HCT116 (cell line): ENCODE data around the gene CSNK1D. TPM values are rescaled to one million over a fixed set of nuclear protein-coding genes. Genes with fewer than 3 reads are reported as not detected.

Experiments used
- ATAC-seq: fragments of 200-7000 bp; cut with Tn5 transposase; 2 replicates; pipeline ENCODE4 v1.9.1; 2020; ENCODE audit warnings: mild to moderate bottlenecking, moderate library complexity
- BruUV-seq: library from RNA; stranded (reverse); fragments of 400-500 nt; replicated peaks from 2 replicates; lab custom pipeline; 2021; lab: Mats Ljungman, UMichigan
- CTCF ChIA-PET: fragments of 300-600 bp; sonication (Branson Sonifier 250); formaldehyde crosslinking; loops from one replicate; lab custom pipeline; 2021; ENCODE audit warnings: antibody characterized with exemption; lab: Charles Lee
- POLR2A ChIA-PET: fragments of 300-600, 350-600 bp; sonication (Branson Sonifier 250); formaldehyde crosslinking; loops from one replicate; lab custom pipeline; 2021; ENCODE audit warnings: antibody characterized with exemption; lab: Charles Lee
- RAD21 ChIA-PET, 2 experiments: fragments of 300-600 bp; sonication (Branson Sonifier 250); formaldehyde crosslinking; loops; one replicate each; lab custom pipeline; 2023; ENCODE audit warnings: low total read pairs in 2 of 2; ENCODE audit not compliant: uncharacterized antibody in 2 of 2, unreplicated experiment in 2 of 2, low non-redundant PET in 1 of 2; lab: Charles Lee
- DNase-seq: peaks from one replicate; pipeline ENCODE4 v3.0.0-alpha.2; 2010; ENCODE audit warnings: low read depth, low spot score
- H2AFZ ChIP-seq: fragments of 200-600 bp; shearing (Covaris generic), sonication (generic); 2 replicates; pipeline ENCODE4 v1.6.1; 2017; ENCODE audit warnings: low read depth, mixed run types, mixed read lengths, antibody characterized with exemption, low read length; ENCODE audit not compliant: poor library complexity, severe bottlenecking
- H3K27ac ChIP-seq: 2 replicates; pipeline ENCODE4 v1.5.1; 2012; ENCODE audit warnings: low read depth, low read length
- H3K27me3 ChIP-seq: fragments of 200-600 bp; sonication (generic); 2 replicates; pipeline ENCODE4 v1.6.1; 2016; ENCODE audit warnings: mixed run types, low read length, mixed read lengths; ENCODE audit not compliant: insufficient read depth
- H3K36me3 ChIP-seq, 2 experiments: fragments of 200-500 bp in 1 of 2; fragments of 200-600 bp in 1 of 2; sonication (Bioruptor generic) in 1 of 2; sonication (generic) in 1 of 2; 2 replicates each; pipeline versions ENCODE4 v1.5.1 to v1.6.1; 2014 to 2016; ENCODE audit warnings: low read length in 2 of 2, inconsistent platforms in 1 of 2, mixed read lengths in 1 of 2, mixed run types in 1 of 2; ENCODE audit not compliant: insufficient read depth in 2 of 2, control insufficient read depth in 1 of 2
- H3K4me1 ChIP-seq, 2 experiments: fragments of 200-600 bp in 1 of 2; sonication (generic) in 1 of 2; 2 replicates each; pipeline versions ENCODE4 v1.5.1 to v1.6.1; 2012 to 2017; ENCODE audit warnings: low read length in 2 of 2, inconsistent platforms in 1 of 2, mild to moderate bottlenecking in 1 of 2, mixed read lengths in 1 of 2, mixed run types in 1 of 2, moderate library complexity in 1 of 2; ENCODE audit not compliant: insufficient read depth in 2 of 2, control insufficient read depth in 1 of 2
- H3K4me2 ChIP-seq: fragments of 200-600 bp; sonication (generic); 2 replicates; pipeline ENCODE4 v1.6.1; 2017; ENCODE audit warnings: mixed run types, low read length, mixed read lengths
- H3K4me3 ChIP-seq, 2 experiments: fragments of 200-600 bp in 1 of 2; sonication (generic) in 1 of 2; replicated peaks in 1 of 2; 2 replicates each; pipeline ENCODE4 v1.5.1; 2011 to 2016; ENCODE audit warnings: low read length in 2 of 2, control low read depth in 1 of 2, low read depth in 1 of 2, mild to moderate bottlenecking in 1 of 2, mixed read lengths in 1 of 2, mixed run types in 1 of 2
- H3K79me2 ChIP-seq: fragments of 200-600 bp; sonication (generic); 2 replicates; pipeline ENCODE4 v1.6.1; 2017; ENCODE audit warnings: mild to moderate bottlenecking, mixed run types, low read length, moderate library complexity, mixed read lengths; ENCODE audit not compliant: insufficient read depth
- H3K9ac ChIP-seq: fragments of 200-600 bp; sonication (generic); 2 replicates; pipeline ENCODE4 v1.6.1; 2016; ENCODE audit warnings: low read length, mixed read lengths
- H3K9me2 ChIP-seq: fragments of 200-600 bp; sonication (generic), shearing (Covaris generic); 2 replicates; pipeline ENCODE4 v1.6.1; 2017; ENCODE audit warnings: mixed run types, mild to moderate bottlenecking, moderate library complexity; ENCODE audit not compliant: insufficient read depth
- H3K9me3 ChIP-seq, 2 experiments: fragments of 200-500 bp in 1 of 2; fragments of 200-600 bp in 1 of 2; sonication (Bioruptor generic) in 1 of 2; sonication (generic) in 1 of 2; 2 replicates each; pipeline ENCODE4 v1.6.1; 2014 to 2017; ENCODE audit warnings: low read length in 2 of 2, mixed read lengths in 2 of 2, inconsistent platforms in 1 of 2, low read depth in 1 of 2, mild to moderate bottlenecking in 1 of 2, mixed run types in 1 of 2, moderate library complexity in 1 of 2; ENCODE audit not compliant: control insufficient read depth in 1 of 2, insufficient read depth in 1 of 2
- H4K20me1 ChIP-seq: fragments of 200-600 bp; sonication (generic), shearing (Covaris generic); 2 replicates; pipeline ENCODE4 v1.6.1; 2017; ENCODE audit warnings: mixed run types, mild to moderate bottlenecking, moderate library complexity; ENCODE audit not compliant: insufficient read depth
- ATF3 ChIP-seq: IDR thresholded peaks from 2 replicates; pipeline ENCODE4 v1.6.1; 2012
- CTCF ChIP-seq, 3 experiments: fragments of 200-600 bp in 1 of 3; sonication (generic) in 1 of 3; IDR thresholded peaks in 2 of 3; conservative IDR thresholded peaks in 1 of 3; 2 replicates each; pipeline ENCODE4 v1.5.1; 2012 to 2017; ENCODE audit warnings: low read depth in 2 of 3, low read length in 2 of 3, antibody characterized with exemption in 1 of 3, borderline replicate concordance in 1 of 3, control low read depth in 1 of 3, mild to moderate bottlenecking in 1 of 3, mixed read lengths in 1 of 3, mixed run types in 1 of 3, moderate library complexity in 1 of 3; ENCODE audit not compliant: insufficient read depth in 1 of 3
- EZH2 ChIP-seq: fragments of 200-600 bp; sonication (generic); IDR thresholded peaks from 2 replicates; pipeline ENCODE4 v1.6.1; 2017; ENCODE audit warnings: antibody characterized with exemption, mixed run types
- POLR2A ChIP-seq: IDR thresholded peaks from 2 replicates; pipeline ENCODE4 v1.7.0; 2011; ENCODE audit warnings: borderline replicate concordance; ENCODE audit not compliant: insufficient read depth, insufficient read length; ENCODE audit errors: extremely low read depth
- POLR2AphosphoS5 ChIP-seq: IDR thresholded peaks from 2 replicates; pipeline ENCODE4 v1.6.1; 2011; ENCODE audit warnings: mild to moderate bottlenecking, low read depth, low read length, moderate library complexity
- REST ChIP-seq: IDR thresholded peaks from 2 replicates; pipeline ENCODE4 v1.6.1; 2012; ENCODE audit warnings: low read depth
- SIN3A ChIP-seq: IDR thresholded peaks from 2 replicates; pipeline ENCODE4 v1.6.1; 2012; ENCODE audit warnings: low read depth
- SRF ChIP-seq: IDR thresholded peaks from 2 replicates; pipeline ENCODE4 v1.6.1; 2012; ENCODE audit warnings: low read depth
- YY1 ChIP-seq: IDR thresholded peaks from 2 replicates; pipeline ENCODE4 v1.6.1; 2011; ENCODE audit warnings: low read length, low read depth, moderate library complexity, mild to moderate bottlenecking; ENCODE audit not compliant: insufficient replicate concordance; ENCODE audit errors: extremely low read depth
- ZFX ChIP-seq: fragments of 450-650 bp; IDR thresholded peaks from 2 replicates; pipeline ENCODE4 v1.6.1; 2017
- ZNF274 ChIP-seq: fragments of 200-500 bp; sonication (Bioruptor generic); IDR thresholded peaks from 2 replicates; pipeline ENCODE4 v1.6.1; 2014; ENCODE audit warnings: mild to moderate bottlenecking, low read depth, low read length, inconsistent platforms
- intact Hi-C: fragments of 100-400 bp; cut with micrococcal nuclease; formaldehyde crosslinking; loops from 2 replicates; pipeline ENCODE4 v1.10.0; 2022
- total RNA-seq: library from RNA; stranded (reverse); gene quantifications from one replicate; pipeline ENCODE4 v1.2.1, GENCODE V29; 2021; ENCODE audit not compliant: unreplicated experiment

Gene CSNK1D
- total RNA-seq, 1 experiment from 2014 or later, result 176 TPM

GRCh38 chr17:82315703-82316358 lies 42.3 kb upstream of the CSNK1D start:
- Histone ChIP-seq H3K4me1 (no peaks in the 10 kb centered on the region), H2AFZ (no peak overlapping the region), H3K36me3 (no peaks in the 10 kb centered on the region), H4K20me1 (no peaks in the 10 kb centered on the region), H3K4me2 (no peak overlapping the region), H3K4me3 (no peak overlapping the region), H3K27ac (no peak overlapping the region), H3K27me3 (no peaks in the 10 kb centered on the region), H3K9ac (no peak overlapping the region), H3K9me3 (peaks cover 0 to 21% of the 10 kb centered on the region in 2 experiments; a peak in 1 of 4 replicates), H3K9me2 (no peaks in the 10 kb centered on the region), H3K79me2 (no peaks in the 10 kb centered on the region)
- intact Hi-C loops, result no loop called here
- ChIA-PET POLR2A (no interaction called here), RAD21 (no interaction called here), CTCF (no interaction called here)
- BruUV-seq, result no TSS peak
- TF ChIP-seq CTCF (IDR thresholded peaks at IDR 0.05 in 2 of 3, conservative IDR thresholded peaks at IDR 0.05 in 1 of 3; ENCODE audit: borderline replicate concordance in 1 of 3, insufficient read depth in 1 of 3, low read depth in 2 of 3, low read length in 2 of 3) (no peak), POLR2A (no peak), POLR2AphosphoS5 (no peak), ZNF274 (no peak), SRF (no peak), YY1 (no peak), REST (no peak), SIN3A (no peak), ATF3 (no peak), ZFX (no peak), EZH2 (no peak)
- ATAC-seq, result 0 out of 2 replicates have a peak, but pooled peaks have one; percentile 16
- DNase-seq, result no peak
